ENCODE results near the gene HSD17B12.

DNA sequence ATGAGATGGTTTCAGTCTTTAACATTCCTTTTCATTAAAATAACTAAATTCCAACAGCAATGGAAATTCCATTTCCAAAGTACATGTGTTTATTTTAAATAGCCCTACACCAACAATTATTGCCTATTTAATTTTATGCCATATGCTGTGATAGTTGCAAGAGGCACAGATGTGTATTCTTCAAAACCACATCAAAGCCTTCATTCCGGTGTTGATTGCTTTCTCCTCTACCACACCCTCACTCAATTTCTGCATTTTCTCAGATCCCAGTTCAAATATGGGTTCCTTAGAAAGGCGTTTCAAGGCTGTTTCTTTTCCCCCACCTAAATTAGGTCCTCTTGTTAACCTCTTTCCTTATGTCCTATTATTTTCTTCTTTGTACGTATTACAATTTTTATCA lies 6.0 kb upstream of the HSD17B12 start:
- no peak for TF ChIP-seq JUN (IDR thresholded peaks at IDR 0.05; ENCODE audit: borderline replicate concordance, insufficient read depth, insufficient read length, low read depth)
- no peak for TF ChIP-seq CTCF (IDR thresholded peaks at IDR 0.05; ENCODE audit: extremely low read depth in 1 of 2, insufficient read depth in 1 of 2, low read depth in 1 of 2, low read length in 2 of 2)
- TF ChIP-seq POLR2AphosphoS5 (IDR thresholded peaks at IDR 0.05; ENCODE audit: insufficient read depth, low read depth, low read length): no peak
- TF ChIP-seq EZH2 (IDR thresholded peaks at IDR 0.05; ENCODE audit: borderline replicate concordance, low read depth, low read length, severe bottlenecking): no peak
- TF ChIP-seq GATA2 (IDR thresholded peaks at IDR 0.05; ENCODE audit: insufficient read depth, insufficient read length, low read depth, low read length): no peak
- TF ChIP-seq POLR2A (IDR thresholded peaks at IDR 0.05; ENCODE audit: low read depth, low read length): no peak
- no peak for TF ChIP-seq MAX (IDR thresholded peaks at IDR 0.05; ENCODE audit: insufficient read depth, insufficient read length)
- no peak for TF ChIP-seq MYC (IDR thresholded peaks at IDR 0.05; ENCODE audit: low read depth, low read length)

All from endothelial cell of umbilical vein (primary cell).